RWPE1 (cell line): Measurements from ENCODE around the gene DIO3.

ENCODE experiments used
- CTCF ChIA-PET: fragments of 350-600 bp; sonication (Branson Sonifier 250); formaldehyde crosslinking; extraction: SDS; loops from one replicate; lab custom pipeline; 2021; lab: Yijun Ruan, JAX
- POLR2A ChIA-PET: fragments of 400-600 bp; formaldehyde crosslinking; extraction: SDS; loops from one replicate; lab custom pipeline; 2020; ENCODE audit warnings: antibody characterized with exemption; ENCODE audit not compliant: low non-redundant PET; lab: Yijun Ruan, JAX
- DNase-seq: peaks from one replicate; pipeline ENCODE4 v3.0.0; 2012; ENCODE audit warnings: low spot score
- H3K27ac ChIP-seq: fragments of 450-650 bp; 2 replicates; pipeline ENCODE4 v1.5.1; 2017
- CTCF ChIP-seq: fragments of 450-650 bp; conservative IDR thresholded peaks from 2 replicates; pipeline ENCODE4 v1.5.1; 2017; ENCODE audit warnings: low read depth, mild to moderate bottlenecking

Gene DIO3

DNA sequence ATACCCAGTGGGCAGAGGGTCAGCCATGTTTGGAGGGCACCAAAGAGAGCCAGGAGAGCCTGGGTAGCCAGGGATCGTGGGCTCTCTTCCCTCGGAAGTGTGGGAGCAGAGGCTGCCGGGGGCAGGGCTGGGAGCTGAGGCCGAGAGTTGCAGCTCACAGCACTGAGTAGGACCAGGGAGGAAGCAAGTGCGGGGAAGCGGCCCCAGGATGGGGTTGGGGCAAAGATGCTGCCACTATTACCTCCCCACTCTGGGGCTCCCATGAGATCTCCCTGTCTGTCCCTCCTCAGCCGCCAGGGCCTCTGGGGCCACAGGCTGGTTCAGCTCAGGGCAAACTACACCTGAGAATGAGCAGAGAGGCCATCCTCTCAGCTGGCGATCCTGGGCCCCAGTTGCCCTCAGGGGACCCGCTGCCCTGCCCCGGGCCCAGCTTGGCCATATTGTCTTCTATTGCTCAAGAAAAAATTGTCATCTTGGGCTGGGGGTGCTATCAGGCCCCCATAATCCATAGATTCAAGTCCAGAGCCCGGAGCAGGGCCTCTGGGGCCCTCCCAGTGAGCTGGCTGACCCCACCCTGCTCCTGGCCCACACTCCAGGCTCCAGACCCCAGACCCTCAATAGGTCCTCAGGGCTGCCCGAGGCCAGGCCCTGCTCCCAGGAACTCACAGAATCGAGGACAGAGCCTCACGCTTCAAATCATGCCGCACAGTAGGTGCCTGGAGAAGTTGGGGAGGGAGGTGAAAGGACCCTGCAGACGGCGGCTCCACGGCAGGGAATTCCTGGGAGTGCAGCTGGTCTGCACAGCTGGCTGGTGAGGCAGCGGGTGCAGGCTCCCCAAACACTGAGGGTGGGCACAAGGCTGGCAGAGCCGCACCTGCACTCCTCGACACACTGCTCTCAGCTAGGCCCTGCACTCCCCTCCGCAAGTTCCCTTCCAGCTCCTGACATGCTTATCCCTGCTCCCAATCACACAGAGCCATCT is 20.5 kb upstream of the DIO3 start:
- TF ChIP-seq CTCF: no peak
- no peak for DNase-seq
- H3K27ac ChIP-seq: no peak overlapping the region
- POLR2A ChIA-PET: no interaction called here
- CTCF ChIA-PET: interaction anchor here (0.7 kb wide), 1 partner anchor 17 kb away, joined by 5 read pairs; no protein-coding TSS in a partner anchor

- POLR2A ChIA-PET: interaction anchor here (0.6 kb wide), 1 partner anchor 828 kb away, joined by 3 read pairs; no protein-coding TSS in a partner anchor
- no peak for DNase-seq
- no peak for TF ChIP-seq CTCF
- CTCF ChIA-PET: no interaction called here
- no peak overlapping the region for H3K27ac ChIP-seq
Measured at GRCh38 chr14:101542391-101542790, 18.9 kb upstream of the DIO3 start.

- no peak for DNase-seq
- no peak for TF ChIP-seq CTCF
- H3K27ac ChIP-seq: no peak overlapping the region
- ChIA-PET CTCF (no interaction called here), POLR2A (no interaction called here)
Measured at GRCh38 chr14:101543814-101544213, 17.5 kb upstream of the DIO3 start.

DNA sequence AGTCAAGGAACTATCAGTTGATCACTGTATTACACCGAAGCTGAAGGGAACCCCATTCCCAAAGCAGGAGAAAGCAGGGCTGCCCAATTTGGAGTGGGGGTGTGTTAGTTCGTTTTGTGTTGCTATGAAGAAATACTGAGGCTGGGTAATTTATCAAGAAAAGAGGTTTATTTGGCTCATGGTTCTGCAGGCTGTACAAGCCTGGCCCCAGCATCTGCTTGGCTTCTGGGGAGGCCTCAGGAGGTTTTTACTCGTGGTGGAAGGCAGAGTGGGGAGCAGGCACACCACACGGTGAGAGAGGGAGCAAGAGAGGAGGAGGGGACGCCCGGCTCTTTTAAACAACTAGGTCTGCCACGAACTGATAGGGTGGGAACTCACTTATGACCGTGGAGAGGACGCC is 16.7 kb upstream of the DIO3 start:
- no peak for DNase-seq
- no peak overlapping the region for H3K27ac ChIP-seq
- TF ChIP-seq CTCF: no peak
- CTCF ChIA-PET: no interaction called here
- POLR2A ChIA-PET: no interaction called here

- DNase-seq: no peak
- CTCF ChIA-PET: no interaction called here
- no peak for TF ChIP-seq CTCF
- H3K27ac ChIP-seq: no peak overlapping the region
- POLR2A ChIA-PET: no interaction called here
Measured at GRCh38 chr14:101546706-101547105, 14.6 kb upstream of the DIO3 start.

DNA sequence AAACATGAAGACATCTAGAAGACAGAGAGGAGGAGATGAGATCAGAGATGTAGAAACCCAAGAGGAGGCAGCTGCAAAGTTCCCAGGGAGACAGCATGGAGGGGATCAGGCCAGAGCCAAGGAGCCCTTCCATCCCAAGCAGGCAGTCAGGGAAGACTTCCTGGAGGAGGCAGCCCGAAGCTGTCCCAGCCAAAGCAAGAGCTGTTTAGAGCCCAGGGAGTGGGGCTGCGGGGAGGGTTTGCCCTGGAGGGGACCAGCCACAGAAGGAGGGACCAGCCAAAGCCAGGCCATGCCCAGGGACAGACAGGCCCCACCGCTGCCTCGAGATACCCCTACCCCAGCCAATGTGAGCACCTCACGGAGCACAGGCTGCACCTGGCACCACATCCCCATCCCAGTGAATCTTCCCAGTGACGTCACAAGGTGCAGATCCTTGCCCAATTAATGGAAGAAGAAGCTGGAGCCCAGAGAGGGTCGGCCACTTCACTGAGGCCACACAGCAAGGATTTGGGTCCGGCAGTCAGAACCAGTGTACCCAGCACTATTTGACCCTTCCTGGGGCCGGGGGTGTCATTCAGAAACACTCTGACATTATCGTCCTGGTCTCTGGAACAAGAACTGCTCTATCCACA is 14.1 kb upstream of the DIO3 start:
- no peak for TF ChIP-seq CTCF
- CTCF ChIA-PET: no interaction called here
- POLR2A ChIA-PET: no interaction called here
- no peak overlapping the region for H3K27ac ChIP-seq
- no peak for DNase-seq
